HEK293 (cell line): ENCODE results near the gene OSBPL1A.

Experiments
- CTCF ChIP-seq: fragments of 450-650 bp; formaldehyde crosslinking; IDR thresholded peaks from 2 replicates; pipeline ENCODE4 v1.5.1; 2016; ENCODE audit warnings: missing biosample characterization, missing genetic modification characterization
- KLF16 ChIP-seq: fragments of 450-650 bp; formaldehyde crosslinking; IDR thresholded peaks from 2 replicates; pipeline ENCODE4 v1.5.1; 2017; ENCODE audit warnings: missing biosample characterization, missing genetic modification characterization
- ZNF16 ChIP-seq: fragments of 450-650 bp; formaldehyde crosslinking; IDR thresholded peaks from 2 replicates; pipeline ENCODE4 v1.5.1; 2016; ENCODE audit warnings: low read depth, missing biosample characterization, missing genetic modification characterization
- ZNF510 ChIP-seq: fragments of 450-650 bp; formaldehyde crosslinking; IDR thresholded peaks from 2 replicates; pipeline ENCODE4 v1.5.1; 2018; ENCODE audit warnings: mild to moderate bottlenecking, missing genetic modification characterization, missing biosample characterization; ENCODE audit not compliant: insufficient replicate concordance
- ZNF670 ChIP-seq: fragments of 450-650 bp; formaldehyde crosslinking; IDR thresholded peaks from 2 replicates; pipeline ENCODE4 v1.5.1; 2016; ENCODE audit warnings: missing biosample characterization, missing genetic modification characterization, low read depth

GRCh38 chr18:24220318-24220688 is 177.3 kb downstream of the OSBPL1A start:
- no peak for TF ChIP-seq CTCF
- no peak for TF ChIP-seq ZNF16 (tag by site-specific recombination)
- TF ChIP-seq KLF16 (tag by site-specific recombination), result no peak
- no peak for TF ChIP-seq ZNF670
- no peak for TF ChIP-seq ZNF510 (tag by site-specific recombination)
